NCI-H1694 (cell line): ENCODE measurements around the gene IFNLR1.

Source experiments
- DNase-seq: peaks from one replicate; lab custom pipeline; 2025; lab: John Stamatoyannopoulos, UW

Gene IFNLR1

GRCh38 chr1:24121406-24121805 is 65.7 kb downstream of the IFNLR1 start:
- no peak for DNase-seq

- DNase-seq: no peak
Observed at GRCh38 chr1:24120965-24121364, 66.1 kb downstream of the IFNLR1 start.

GRCh38 chr1:24119859-24120756 is 67.0 kb downstream of the IFNLR1 start:
- DNase-seq: no peak

- no peak for DNase-seq
Observed at GRCh38 chr1:24119489-24119858, 67.6 kb downstream of the IFNLR1 start.

GRCh38 chr1:24118410-24119242 is 68.5 kb downstream of the IFNLR1 start:
- DNase-seq: no peak

- no peak for DNase-seq
Observed at GRCh38 chr1:24117722-24118409, 69.2 kb downstream of the IFNLR1 start.

GRCh38 chr1:24117132-24117531 is 70.0 kb downstream of the IFNLR1 start:
- DNase-seq: no peak

- no peak for DNase-seq
Observed at GRCh38 chr1:24114753-24115152, 72.3 kb downstream of the IFNLR1 start.

GRCh38 chr1:24113641-24114033 is 73.5 kb downstream of the IFNLR1 start:
- no peak for DNase-seq

GRCh38 chr1:24111996-24112779 is 74.9 kb downstream of the IFNLR1 start, which contains the start of gene MYOM3:
MYOM3 (minus strand) TSS chr1:24112135; CDS start chr1:24108636, 3,499 bp downstream.
- DNase-seq: no peak

- DNase-seq: no peak
Observed at GRCh38 chr1:24111262-24111995, 75.7 kb downstream of the IFNLR1 start.

- DNase-seq: no peak
Observed at GRCh38 chr1:24110642-24111261, 76.3 kb downstream of the IFNLR1 start.

GRCh38 chr1:24109686-24110475 is 77.2 kb downstream of the IFNLR1 start:
- DNase-seq: no peak

- DNase-seq: no peak
Observed at GRCh38 chr1:24109166-24109483, 78.0 kb downstream of the IFNLR1 start.

- no peak for DNase-seq
Observed at GRCh38 chr1:24108334-24109165, 78.5 kb downstream of the IFNLR1 start.

GRCh38 chr1:24107462-24108138 is 79.5 kb downstream of the IFNLR1 start:
- no peak for DNase-seq

- no peak for DNase-seq
Observed at GRCh38 chr1:24105368-24106160, 81.5 kb downstream of the IFNLR1 start.
